HL-60 (cell line): ENCODE measurements around the gene TAS2R30.
"Not testable (repeated sequence)": the region's sequence is repeated elsewhere in the genome, so short reads cannot be mapped to it uniquely, and the experiment has no call there.

Experiments
- GABPA ChIP-seq: IDR thresholded peaks from 2 replicates; pipeline ENCODE4 v1.6.1; 2012; ENCODE audit warnings: low read depth
- POLR2AphosphoS5 ChIP-seq: IDR thresholded peaks from 2 replicates; pipeline ENCODE4 v1.6.1; 2012; ENCODE audit warnings: low read depth
- SPI1 ChIP-seq: IDR thresholded peaks from 2 replicates; pipeline ENCODE4 v1.6.1; 2012; ENCODE audit warnings: low read depth, mild to moderate bottlenecking, borderline replicate concordance
- TF ChIP-seq, protein P1 (sequence below): IDR thresholded peaks from 2 replicates; pipeline ENCODE4 v1.6.1; 2012; ENCODE audit warnings: low read depth; ENCODE audit not compliant: insufficient replicate concordance
- TF ChIP-seq, protein P2 (sequence below): IDR thresholded peaks from one replicate; pipeline ENCODE4 v1.5.1; 2011; ENCODE audit warnings: low read length, control low read depth, inconsistent platforms; ENCODE audit not compliant: insufficient read depth

DNA sequence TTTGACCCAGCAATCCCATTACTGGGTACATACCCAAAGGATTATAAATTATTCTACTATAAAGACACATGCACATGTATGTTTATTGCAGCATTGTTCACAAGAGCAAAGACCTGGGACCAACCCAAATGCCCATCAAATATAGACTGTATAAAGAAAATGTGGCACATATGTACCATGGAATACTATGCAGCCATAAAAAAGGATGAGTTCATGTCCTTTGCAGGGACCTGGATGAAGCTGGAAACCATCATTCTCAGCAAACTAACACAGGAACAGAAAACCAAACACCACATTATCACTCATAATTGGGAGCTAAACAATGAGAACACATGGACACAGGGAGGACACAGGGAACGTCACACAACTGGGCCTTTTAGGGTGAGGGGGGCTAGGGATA lies 20.3 kb downstream of the TAS2R30 start:
- TF ChIP-seq, protein P1, sequence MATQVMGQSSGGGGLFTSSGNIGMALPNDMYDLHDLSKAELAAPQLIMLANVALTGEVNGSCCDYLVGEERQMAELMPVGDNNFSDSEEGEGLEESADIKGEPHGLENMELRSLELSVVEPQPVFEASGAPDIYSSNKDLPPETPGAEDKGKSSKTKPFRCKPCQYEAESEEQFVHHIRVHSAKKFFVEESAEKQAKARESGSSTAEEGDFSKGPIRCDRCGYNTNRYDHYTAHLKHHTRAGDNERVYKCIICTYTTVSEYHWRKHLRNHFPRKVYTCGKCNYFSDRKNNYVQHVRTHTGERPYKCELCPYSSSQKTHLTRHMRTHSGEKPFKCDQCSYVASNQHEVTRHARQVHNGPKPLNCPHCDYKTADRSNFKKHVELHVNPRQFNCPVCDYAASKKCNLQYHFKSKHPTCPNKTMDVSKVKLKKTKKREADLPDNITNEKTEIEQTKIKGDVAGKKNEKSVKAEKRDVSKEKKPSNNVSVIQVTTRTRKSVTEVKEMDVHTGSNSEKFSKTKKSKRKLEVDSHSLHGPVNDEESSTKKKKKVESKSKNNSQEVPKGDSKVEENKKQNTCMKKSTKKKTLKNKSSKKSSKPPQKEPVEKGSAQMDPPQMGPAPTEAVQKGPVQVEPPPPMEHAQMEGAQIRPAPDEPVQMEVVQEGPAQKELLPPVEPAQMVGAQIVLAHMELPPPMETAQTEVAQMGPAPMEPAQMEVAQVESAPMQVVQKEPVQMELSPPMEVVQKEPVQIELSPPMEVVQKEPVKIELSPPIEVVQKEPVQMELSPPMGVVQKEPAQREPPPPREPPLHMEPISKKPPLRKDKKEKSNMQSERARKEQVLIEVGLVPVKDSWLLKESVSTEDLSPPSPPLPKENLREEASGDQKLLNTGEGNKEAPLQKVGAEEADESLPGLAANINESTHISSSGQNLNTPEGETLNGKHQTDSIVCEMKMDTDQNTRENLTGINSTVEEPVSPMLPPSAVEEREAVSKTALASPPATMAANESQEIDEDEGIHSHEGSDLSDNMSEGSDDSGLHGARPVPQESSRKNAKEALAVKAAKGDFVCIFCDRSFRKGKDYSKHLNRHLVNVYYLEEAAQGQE = not testable (repeated sequence)
- TF ChIP-seq POLR2AphosphoS5, SPI1, GABPA: not testable (repeated sequence)
- TF ChIP-seq, protein P2, sequence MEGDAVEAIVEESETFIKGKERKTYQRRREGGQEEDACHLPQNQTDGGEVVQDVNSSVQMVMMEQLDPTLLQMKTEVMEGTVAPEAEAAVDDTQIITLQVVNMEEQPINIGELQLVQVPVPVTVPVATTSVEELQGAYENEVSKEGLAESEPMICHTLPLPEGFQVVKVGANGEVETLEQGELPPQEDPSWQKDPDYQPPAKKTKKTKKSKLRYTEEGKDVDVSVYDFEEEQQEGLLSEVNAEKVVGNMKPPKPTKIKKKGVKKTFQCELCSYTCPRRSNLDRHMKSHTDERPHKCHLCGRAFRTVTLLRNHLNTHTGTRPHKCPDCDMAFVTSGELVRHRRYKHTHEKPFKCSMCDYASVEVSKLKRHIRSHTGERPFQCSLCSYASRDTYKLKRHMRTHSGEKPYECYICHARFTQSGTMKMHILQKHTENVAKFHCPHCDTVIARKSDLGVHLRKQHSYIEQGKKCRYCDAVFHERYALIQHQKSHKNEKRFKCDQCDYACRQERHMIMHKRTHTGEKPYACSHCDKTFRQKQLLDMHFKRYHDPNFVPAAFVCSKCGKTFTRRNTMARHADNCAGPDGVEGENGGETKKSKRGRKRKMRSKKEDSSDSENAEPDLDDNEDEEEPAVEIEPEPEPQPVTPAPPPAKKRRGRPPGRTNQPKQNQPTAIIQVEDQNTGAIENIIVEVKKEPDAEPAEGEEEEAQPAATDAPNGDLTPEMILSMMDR = not testable (repeated sequence)
